NOMO-1 (cell line): Measurements from ENCODE around the gene TNIP3.

Experiments used
- DNase-seq, 2 experiments: peaks; one replicate each; lab custom pipeline; 2025; ENCODE audit not compliant: unreplicated experiment in 2 of 2; lab: John Stamatoyannopoulos, UW

TNIP3 gene

DNA sequence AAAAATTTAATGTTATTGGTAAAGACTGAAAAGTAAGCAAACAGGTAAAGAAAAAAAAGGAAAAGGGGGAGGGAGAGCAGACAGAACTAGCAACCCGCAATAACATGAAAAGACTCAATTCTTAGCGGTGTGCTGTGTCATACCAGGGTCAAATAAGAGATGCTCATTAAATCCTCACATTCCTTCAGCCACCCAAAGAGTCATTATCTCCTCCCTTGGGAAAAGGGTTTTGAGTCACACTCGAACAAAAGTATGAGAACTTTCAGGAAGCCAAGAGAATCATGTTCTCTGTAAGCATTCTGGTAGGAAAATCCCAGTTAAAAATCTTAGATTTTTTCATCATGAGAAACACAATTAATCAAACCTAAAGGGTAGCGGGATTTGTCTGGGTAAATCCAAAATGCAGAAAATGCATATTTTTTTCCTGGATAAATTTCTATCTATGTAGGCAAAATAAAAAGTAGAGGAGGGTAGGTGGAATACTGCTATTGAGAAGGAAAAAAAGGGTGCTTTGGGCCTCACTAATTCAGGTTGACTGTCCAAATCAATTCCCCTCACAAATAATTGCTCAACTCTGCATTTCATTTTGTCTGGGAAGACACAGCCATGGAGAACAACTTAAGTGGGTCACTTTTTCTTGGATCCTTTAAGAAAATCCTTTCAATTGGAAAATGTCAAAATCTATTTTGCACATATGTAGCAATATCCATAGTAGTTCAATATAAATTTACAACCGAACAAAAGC lies 23.2 kb downstream of the TNIP3 start:
- no peak for DNase-seq

DNA sequence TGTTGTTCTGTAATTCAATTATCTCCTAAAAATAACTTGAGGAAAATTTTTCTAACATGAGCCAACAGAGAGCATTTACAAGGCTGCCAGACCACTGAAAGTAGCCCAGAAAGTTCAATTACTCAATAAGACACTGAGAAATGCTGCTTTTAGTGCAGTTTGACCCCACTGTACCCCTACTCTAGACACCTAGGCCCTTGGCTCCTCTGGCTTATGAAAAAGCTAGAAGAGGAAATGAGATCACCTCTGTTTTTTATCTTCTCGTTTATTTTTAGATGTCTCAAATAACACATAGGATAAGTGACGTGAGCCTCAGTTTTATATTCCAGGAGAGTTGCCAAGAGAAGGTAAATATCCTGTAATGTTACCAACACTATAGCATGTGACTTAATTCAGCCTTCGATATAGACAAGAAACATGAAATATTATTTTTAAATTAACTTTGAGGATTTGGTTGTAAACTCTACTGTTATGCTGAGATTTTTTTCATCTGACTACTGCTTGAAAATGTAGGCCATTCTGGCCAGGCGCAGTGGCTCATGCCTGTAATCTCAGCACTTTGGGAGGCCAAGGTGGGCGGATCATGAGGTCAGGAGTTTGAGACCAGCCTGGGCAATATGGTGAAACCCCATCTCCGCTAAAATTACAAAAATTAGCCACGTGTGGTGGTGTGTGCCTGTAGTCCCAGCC lies 24.4 kb downstream of the TNIP3 start:
- DNase-seq: no peak

DNA sequence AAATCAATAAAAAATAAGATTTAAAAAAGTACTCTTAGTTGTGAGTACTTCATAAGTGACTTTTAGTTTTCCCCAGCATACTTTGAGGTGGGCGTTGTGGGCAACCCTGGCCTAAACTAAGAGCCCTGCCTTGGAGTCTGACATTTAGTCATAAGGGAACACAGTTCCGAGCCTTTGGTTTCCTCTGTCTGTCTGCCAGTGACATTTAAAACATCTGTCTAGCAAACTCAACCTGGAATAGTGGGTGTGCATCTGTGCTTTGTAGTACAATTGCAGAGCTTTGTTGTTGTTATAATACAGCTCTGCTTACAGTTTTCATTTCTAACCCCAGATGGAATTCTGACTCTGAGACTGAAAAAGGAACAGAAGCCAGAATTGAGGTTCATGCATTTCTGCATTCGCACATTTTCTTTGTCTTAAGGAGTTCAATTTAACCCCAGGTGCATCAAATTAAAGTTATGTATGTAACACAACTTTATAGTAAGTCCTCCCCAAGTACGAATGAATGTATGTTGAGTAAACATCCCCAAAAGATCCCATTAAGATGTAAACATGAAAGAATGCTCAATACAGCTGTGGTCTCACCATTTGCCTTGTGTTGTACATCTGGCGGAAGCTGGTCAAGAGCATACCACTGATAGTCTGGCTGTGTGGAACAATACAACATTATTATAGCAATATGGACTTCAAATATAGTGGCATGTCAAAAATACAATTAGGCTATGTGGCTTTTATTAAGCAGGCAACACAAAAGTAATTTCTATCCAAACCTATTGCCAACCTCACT lies 25.9 kb downstream of the TNIP3 start:
- DNase-seq: no peak

DNA sequence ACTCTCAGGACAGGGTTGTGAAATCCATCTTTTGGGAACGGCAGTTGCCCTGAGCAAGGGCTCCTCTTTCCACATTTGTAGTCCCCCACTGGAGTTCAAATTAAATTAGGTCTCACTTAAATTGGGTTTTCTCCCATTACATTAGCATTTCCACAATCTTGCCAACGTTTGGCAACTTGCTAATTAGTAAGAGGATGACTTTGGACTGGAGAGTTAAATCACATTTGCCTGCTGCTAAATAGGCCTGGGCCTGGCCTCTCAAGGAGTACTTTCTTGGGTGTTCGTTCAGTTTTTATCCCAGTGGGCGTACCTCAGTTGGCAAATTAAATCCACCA lies 33.8 kb downstream of the TNIP3 start:
- no peak for DNase-seq

- no peak for DNase-seq
These were observed 34.4 kb downstream of the TNIP3 start for GRCh38 chr4:121129606-121130325.

DNA sequence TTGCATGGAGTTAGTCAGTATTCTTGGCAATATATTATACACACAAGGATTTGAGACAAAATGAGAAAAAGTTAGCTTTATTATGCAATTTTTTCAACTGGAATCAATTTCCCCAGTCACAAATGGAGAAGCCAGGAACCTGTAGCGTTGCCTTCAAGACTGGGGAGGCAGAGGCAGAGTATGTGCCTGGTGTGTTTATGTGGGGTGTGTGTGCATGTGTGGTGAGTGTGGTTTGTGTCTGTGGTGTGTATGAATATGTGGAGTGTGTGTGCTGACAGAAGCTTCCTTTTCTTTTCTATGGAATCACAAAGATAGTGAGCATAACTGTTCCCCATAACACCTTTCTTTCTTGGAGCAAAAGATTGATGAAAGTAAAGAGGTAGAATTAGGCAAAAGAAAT lies 37.0 kb downstream of the TNIP3 start:
- DNase-seq: no peak

GRCh38 chr4:121126449-121127006 lies 37.6 kb downstream of the TNIP3 start:
- DNase-seq: no peak

GRCh38 chr4:121125498-121125885 lies 38.6 kb downstream of the TNIP3 start:
- DNase-seq: no peak

- no peak for DNase-seq
These were observed 41.5 kb downstream of the TNIP3 start for GRCh38 chr4:121122661-121123060.

GRCh38 chr4:121119715-121120114 lies 44.4 kb downstream of the TNIP3 start:
- DNase-seq: no peak

GRCh38 chr4:121118344-121118743 lies 45.8 kb downstream of the TNIP3 start:
- DNase-seq: no peak

GRCh38 chr4:121114756-121115155 lies 49.4 kb downstream of the TNIP3 start:
- DNase-seq: no peak

DNA sequence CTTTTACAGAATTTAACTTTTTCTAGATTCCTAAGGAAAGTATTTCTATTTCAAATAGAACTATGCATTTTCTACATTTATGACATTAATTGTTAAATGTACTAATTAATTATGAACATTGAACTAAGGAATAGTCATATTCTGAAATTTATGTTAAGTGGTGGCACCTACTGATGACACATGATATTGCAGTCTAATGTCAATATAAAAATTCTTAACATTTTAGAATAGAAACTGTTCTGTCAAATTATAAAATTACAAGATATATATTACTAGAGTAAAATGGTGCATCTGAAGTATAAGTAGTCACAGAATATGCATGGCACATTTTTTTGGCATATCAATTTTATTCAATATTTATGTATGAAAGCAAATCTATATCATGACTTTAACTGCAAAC lies 51.6 kb downstream of the TNIP3 start:
- DNase-seq: no peak

GRCh38 chr4:121108557-121108956 lies 55.6 kb downstream of the TNIP3 start:
- no peak for DNase-seq

DNA sequence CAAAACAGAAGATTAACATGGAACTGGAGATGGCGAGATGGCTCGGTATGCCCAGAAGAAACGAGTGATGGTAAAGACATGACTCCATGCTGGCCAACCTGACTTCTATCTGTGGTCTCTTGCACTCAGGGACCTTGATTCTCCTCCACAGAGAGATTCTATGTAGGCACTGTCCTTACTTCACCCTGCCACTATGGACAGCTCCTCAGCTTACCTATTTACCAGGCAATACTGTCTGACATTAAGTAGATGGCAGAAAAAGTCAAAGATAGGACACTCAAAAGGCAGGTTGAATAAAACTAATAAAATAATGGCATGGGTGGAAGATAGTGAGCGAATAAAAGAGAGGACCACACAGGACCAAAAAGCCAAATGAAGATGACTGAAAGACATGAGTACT lies 56.6 kb downstream of the TNIP3 start:
- DNase-seq: no peak

DNA sequence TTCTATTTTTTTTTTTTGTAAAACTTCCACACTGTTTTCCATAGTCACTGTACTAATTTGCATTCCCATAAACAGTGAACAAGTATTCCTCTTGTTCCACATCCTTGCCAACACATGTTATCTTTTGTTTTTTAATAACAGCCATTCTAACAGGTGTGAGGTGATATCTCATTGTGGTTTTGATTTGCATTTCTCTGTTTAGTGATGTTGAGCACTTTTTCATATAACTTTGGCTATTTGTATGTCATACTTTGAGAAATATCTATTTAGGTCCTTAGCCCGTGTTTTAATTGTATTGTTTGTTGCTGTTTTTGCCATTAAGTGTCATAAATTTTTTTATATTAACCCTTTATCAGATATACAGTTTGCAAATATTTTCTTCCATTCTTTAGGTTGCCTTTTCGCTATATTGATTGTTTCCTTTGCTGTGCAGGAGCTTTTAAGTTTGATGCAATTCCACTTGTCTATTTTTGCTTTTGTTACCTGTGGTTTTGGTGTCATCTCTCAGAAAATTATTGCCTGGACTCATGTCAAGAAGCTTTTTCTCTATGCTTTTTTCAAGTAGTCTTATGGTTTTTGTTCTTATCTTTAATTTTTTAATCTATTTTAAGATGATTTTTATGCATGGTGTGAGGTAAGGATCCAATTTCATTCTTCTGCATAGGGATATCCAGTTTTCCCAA lies 63.9 kb downstream of the TNIP3 start:
- no peak for DNase-seq

DNA sequence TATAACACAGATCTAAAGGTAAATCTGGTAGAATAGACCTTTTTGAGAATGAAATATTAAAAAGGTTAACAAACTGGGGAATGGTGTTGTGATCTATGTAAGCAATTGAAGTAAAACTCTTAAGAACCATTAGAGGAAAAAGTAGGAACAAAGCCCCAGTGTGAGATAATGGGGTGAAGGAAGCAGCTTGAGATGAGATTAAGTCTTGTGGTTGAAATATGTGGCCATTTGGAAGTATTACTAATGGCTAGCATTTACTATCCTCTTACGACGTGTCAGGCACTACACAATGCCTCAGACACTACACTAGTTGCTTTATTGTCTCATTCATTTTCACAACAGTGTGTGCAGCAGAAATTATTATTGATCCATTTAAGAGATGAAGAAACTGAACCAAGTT lies 65.9 kb downstream of the TNIP3 start:
- no peak for DNase-seq

GRCh38 chr4:121096629-121097028 lies 67.5 kb downstream of the TNIP3 start:
- peak; percentile 20 to 53 for DNase-seq

DNA sequence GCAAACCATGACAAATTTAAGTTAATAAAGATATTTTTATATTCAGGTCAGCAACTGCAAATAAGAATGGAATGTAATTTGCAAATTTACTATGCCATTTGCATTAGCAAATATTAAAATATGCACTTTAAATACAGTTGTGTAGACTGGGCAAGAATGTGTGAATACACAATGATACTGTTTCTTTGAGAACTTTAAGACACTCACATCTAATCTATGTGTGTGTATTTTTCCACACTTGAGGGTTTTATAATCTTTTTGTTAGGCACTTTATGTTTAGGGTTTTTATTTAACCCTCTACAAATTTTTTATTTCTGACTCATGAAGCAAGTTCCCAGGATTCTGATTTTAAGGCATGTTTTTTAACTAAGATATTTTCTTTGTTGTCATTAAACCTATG lies 67.9 kb downstream of the TNIP3 start:
- DNase-seq: no peak

GRCh38 chr4:121094297-121094966 lies 69.7 kb downstream of the TNIP3 start:
- peak; percentile 19 to 27 for DNase-seq
